HG02870 (cell line): ENCODE data around the gene HS6ST1.
A peak's percentile ranks its signal among the peaks of the same experiment; 100 is the strongest.

Experiments
- ATAC-seq: cut with Tn5 transposase; IDR thresholded peaks from one replicate; pipeline ENCODE4 v1.9.1; 2021; ENCODE audit warnings: mild to moderate bottlenecking, moderate library complexity; ENCODE audit not compliant: unreplicated experiment

Gene HS6ST1

DNA sequence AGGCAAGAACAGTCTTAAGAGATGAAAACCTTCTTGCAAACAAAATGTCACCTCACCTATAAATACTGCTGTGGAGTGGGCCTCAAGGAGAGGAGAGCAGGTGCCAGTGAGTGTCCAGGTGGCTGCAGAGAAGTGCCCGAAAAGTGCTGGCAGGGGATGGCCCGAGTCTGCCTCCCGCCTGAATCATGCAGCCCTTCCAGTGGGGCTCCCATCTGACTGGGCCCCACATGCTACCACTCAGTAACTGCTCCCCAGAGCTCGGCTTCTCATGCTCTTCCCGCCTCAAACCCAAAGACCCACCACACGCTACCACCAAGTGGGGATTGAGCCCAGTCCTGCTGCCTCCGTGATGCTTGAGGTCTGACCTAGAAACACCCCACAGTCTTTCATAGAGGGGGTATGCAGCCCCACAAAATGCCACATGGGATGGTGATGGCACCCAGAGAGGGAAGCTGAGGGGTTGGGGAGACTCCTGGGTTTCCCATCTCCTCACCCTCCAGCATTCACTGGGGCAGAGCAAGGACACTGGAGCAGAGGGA is 7.4 kb downstream of the HS6ST1 start:
- no peak for ATAC-seq

DNA sequence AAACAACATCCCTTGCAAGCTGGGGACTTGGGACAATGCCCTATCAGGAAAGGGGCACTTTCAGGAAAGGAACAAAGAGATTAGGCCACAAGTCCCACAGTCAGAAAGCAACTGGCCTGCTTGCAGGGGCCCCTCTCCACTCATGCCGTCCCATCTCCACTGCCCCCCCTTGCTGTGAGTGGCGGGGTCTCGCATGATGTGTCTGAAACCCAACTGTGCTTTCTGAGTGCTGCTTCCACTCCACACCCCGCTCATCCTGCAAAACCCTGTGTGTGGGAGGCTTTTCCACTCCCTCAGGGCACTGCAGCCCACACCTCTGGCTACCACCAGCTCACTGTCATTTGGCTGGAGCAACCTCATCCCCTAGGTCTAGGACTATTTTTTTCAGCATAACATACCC is 7.9 kb downstream of the HS6ST1 start:
- no peak for ATAC-seq

- ATAC-seq: no peak
Measured at GRCh38 chr2:128310094-128310716, 8.5 kb downstream of the HS6ST1 start.

DNA sequence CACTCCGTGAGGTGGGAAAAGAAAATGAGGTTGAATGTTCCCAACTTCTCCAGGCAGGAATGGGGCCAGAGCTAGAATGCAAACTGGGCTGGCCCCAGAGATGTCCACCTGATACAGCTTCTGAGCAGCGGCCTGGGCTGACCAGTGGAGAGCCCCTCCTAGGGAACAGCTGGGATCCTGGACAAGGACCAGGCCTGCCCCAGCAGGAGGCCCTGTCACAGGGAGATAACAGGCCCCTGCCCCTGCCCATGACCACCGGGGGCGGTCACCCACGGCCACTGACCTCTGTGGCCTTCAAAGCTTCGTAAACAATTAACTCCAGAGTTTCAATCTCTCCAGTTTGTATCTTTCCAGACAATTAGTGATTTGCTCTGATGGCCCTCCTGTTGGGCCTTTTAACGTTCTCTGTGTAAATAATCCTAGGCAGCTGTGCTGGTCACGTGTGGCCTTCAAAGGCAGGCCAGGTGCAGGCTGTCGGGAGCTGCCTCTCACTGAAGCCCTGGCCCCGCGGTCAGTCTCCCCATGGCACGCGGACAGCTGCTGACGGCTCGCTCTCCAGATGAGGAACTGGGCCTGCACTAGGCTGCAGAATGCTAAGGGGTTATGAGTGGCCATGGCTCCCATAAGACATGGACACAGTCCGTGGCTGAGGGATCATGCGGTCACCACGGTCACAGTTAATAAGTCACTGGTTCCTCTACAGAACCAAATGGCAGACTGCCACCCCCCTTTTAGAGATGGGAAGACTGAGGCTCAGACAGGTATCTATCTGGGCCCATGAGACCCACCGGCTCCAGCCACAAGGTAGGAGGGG is 9.2 kb downstream of the HS6ST1 start:
- ATAC-seq: no peak

GRCh38 chr2:128308889-128309279 is 9.8 kb downstream of the HS6ST1 start:
- no peak for ATAC-seq

DNA sequence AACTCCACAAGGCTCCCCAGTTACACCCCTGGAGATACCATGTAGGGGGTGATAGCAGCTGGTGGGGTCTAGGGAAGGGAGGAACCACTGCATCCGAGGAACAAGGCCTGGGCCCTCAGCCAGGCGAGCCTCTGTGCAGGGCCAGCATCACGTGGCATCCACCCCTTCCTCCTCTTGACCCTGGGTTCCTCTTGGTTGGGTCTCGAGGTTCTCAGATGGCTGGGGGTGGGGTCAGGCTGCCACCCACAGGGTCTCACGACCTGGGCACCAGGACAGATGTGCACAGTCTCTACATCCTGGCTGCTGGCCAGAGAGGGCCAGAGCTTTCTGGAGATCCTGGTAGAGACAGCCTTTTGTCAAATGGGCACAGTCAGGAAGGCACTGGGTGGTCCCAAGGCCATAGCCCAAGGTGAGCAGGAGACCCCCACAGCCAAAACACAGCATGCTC is 10.4 kb downstream of the HS6ST1 start:
- ATAC-seq: no peak

- ATAC-seq: no peak
Measured at GRCh38 chr2:128307595-128307994, 11.1 kb downstream of the HS6ST1 start.

- ATAC-seq: no peak
Measured at GRCh38 chr2:128306931-128307460, 11.7 kb downstream of the HS6ST1 start.

DNA sequence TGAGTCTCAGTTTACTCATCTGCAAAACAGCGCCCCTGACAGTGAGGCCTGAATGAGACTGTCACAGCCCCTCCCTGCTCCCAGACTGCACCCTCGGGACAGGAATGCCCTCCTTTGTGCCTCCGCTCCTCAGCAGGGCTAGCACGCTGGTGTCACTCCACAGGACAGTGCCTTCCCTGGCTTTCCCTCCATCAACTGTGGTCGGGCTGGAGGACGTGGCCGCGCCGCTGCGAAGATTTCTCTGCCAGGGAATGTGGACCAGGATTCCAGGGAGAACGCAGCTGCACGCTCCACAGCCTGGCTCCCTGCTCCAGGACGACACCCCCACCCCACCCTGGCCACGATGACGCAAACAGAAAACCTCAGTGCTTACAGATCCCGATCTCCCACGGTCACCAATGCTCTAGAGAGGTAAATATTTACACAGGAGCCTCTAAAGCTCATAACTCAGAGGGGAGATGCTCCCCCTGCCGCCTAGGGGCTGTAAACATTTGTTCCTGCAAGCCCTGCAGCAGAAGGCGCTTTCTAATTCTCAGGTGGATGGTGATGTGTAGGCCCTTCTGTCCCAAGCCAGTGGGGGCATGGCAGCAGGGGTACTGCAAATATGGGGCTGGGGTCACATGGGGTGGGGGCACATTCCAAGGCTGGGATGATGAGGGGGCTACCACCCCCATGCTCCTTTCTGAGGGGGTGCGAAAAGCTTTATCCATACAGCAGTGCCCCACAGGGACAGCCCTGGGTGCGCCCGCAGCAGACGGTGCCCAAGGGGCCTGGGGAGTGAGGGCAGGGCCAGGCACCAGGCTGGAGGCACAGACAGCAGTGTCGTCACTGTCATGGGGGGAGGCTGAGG is 12.4 kb downstream of the HS6ST1 start:
- no peak for ATAC-seq

DNA sequence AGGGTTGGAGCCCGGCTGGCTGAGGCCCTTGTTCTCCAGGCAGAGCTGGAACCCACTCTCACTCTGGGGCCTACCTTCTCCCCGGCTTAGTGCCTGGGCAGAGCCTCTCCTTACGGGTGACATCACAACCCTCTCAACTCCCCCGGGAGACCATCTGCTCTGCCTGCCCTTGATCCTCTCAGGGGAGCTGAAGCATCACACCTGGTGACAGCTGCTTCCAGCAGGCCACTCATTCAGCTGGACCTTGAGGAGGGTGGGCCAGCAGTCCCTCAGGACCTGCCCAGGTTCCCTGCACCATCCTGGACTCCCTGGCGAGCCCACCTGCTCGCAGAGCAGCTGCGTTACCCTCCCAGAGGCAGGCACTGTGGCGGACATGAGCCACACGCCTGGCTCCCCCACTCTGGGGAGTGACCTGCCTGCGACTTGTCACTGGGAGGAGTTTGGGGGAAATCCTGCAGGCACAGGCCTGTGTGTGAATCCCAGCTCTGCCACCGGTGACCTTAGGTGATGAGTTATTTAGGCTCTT is 13.1 kb downstream of the HS6ST1 start:
- ATAC-seq: no peak

- no peak for ATAC-seq
Measured at GRCh38 chr2:128304715-128305554, 13.7 kb downstream of the HS6ST1 start.

- ATAC-seq: no peak
Measured at GRCh38 chr2:128304330-128304714, 14.3 kb downstream of the HS6ST1 start.

DNA sequence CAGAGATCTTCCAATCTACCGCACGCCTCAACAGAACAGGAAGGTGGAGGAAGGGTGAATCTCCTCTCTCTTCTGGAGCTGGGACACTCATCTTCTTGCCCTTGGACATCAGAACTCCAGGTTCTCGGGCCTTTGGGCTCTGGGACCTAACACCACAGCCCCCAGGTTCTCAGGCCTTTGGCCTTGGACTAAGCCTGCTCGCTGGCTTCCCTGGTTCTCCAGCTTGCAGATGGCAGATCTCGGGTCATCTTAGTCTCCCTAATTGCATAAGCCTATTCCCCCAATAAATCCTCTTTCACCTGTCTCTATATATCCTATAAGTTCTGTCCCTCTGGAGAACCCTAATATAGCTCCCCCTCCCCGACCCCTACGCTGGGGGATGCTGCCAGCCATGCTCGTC is 14.8 kb downstream of the HS6ST1 start:
- no peak for ATAC-seq

DNA sequence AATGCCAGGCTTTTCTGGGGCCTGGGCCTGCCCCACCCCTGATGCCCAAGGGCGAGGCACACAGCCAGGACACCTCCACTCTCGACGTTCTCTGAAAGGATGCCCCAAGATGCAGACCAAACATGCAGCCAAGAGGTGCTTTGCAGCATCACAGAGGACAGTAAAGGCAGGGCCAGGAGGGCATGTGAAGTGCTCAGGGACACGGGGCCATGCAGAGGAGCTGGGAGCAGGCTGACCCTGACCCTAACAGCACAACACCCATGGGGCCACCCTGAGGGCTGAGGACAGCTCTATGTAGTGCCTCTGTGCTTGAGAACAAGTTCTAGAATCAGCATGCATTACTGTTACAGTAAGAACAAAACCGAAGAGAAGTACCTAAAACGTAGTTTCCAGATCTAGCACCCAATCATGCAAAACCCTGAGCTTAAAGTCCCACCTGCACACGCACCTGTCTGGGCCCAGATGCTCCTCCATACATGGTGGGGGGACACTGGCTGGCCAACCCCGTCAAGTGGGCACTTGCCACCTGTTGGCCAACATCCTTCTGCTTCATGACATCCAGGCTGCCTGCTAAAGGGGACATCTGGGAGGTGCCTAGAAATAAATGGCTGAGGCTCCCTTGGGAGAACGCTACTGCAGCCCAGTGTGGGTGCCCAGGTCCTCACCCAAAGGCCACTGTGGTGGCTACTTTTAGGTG is 15.4 kb downstream of the HS6ST1 start:
- ATAC-seq: peak; percentile 47

DNA sequence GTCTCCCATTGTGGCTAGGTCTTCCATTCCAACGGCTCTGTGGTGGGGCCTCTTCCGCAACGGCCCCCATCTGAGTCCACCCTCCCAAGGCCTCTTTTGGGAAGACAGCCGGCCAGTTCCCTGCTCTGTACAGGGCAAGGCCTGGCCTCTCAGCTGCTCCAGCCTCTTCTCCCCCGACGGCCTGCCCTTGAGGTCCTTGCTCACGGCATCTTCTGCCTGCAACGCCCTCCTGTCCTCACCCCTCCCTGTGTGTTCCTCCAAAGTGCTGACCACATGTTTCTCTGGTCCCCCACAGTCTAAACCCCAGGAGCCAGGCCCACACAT is 16.0 kb downstream of the HS6ST1 start:
- no peak for ATAC-seq

GRCh38 chr2:128302011-128302743 is 16.5 kb downstream of the HS6ST1 start:
- ATAC-seq: no peak

DNA sequence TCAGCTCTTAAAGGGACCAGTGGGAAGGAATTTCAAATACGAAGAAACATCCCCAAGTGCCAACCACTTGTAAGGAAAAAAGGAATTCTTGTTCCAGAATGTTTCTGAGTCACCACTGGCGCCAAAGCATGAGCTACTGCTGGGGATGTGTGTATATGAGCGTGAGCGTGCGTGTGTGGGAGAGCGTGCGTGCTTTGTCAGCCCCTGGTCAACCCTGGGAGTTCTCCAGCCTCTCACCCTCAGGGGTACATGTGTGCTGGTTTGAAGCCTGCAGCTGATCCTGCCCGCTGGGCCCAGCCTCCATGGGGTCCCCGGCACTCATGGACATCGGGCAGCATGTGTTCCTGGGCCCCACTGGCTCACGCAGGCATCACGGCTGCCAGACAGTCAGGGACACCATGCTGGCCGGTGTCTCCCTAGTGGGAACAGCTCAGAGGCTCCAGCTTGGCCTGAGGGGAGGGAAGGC is 17.1 kb downstream of the HS6ST1 start:
- no peak for ATAC-seq

DNA sequence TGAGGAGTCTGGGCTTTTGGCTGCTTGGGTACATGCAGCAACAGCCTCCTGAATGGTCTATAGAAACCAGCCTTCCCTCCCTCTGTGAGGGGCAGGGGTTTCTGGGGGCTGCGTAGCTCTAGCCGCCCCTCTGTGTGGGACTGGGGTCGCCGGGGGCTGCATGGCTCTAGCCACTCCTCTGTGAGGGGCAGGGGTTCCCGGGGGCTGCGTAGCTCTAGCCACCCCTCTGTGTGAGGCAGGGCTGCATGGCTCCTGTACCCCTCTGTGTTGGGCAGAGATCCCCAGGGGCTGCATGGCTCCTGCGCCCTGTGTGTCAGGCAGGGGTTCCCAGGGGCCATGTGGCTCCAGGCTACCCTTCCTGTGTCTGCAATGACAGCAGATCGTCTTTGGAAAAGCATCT is 17.6 kb downstream of the HS6ST1 start:
- no peak for ATAC-seq
